GM23338 (cell line): Measurements from ENCODE around the gene DBH. TPM values are rescaled to one million over a fixed set of nuclear protein-coding genes. Genes with fewer than 3 reads are reported as not detected.
A peak's percentile ranks its signal among the peaks of the same experiment; 100 is the strongest.

ENCODE experiments used
- ATAC-seq: fragments of 200-7000 bp; cut with Tn5 transposase; 3 replicates; pipeline ENCODE4 v1.9.1; 2020
- DNase-seq: peaks from one replicate; pipeline ENCODE4 v3.0.0-alpha.2; 2015; ENCODE audit warnings: low spot score
- H2AFZ ChIP-seq: fragments of 200-600 bp; sonication (generic); 2 replicates; pipeline ENCODE4 v1.8.0; 2016; ENCODE audit warnings: antibody characterized with exemption, mild to moderate bottlenecking, moderate library complexity
- H3F3A ChIP-seq: fragments of 200-600 bp; sonication (generic); replicated peaks from 2 replicates; pipeline ENCODE4 v1.8.0; 2017; ENCODE audit warnings: antibody characterized with exemption, mixed run types, low read depth
- H3K27ac ChIP-seq: fragments of 200-600 bp; sonication (generic); 2 replicates; pipeline ENCODE4 v1.6.1; 2016; ENCODE audit warnings: low read depth
- H3K27me3 ChIP-seq: fragments of 200-600 bp; sonication (generic); 2 replicates; pipeline ENCODE4 v1.8.0; 2016; ENCODE audit warnings: mild to moderate bottlenecking, mixed run types, moderate library complexity; ENCODE audit not compliant: insufficient read depth
- H3K36me3 ChIP-seq: fragments of 200-600 bp; sonication (generic); 2 replicates; pipeline ENCODE4 v1.8.0; 2016; ENCODE audit warnings: mild to moderate bottlenecking; ENCODE audit not compliant: insufficient read depth
- H3K4me1 ChIP-seq: fragments of 200-600 bp; sonication (generic); 2 replicates; pipeline ENCODE4 v1.8.0; 2016; ENCODE audit warnings: mild to moderate bottlenecking, moderate library complexity; ENCODE audit not compliant: insufficient read depth
- H3K4me2 ChIP-seq: fragments of 200-600 bp; sonication (generic); 2 replicates; pipeline ENCODE4 v1.7.1; 2017; ENCODE audit warnings: mixed run types
- H3K4me3 ChIP-seq: fragments of 200-600 bp; sonication (generic); 2 replicates; pipeline ENCODE4 v1.6.1; 2016; ENCODE audit warnings: mixed run types
- H3K79me2 ChIP-seq: fragments of 200-600 bp; sonication (generic); replicated peaks from 2 replicates; pipeline ENCODE4 v1.8.0; 2017; ENCODE audit warnings: mild to moderate bottlenecking; ENCODE audit not compliant: insufficient read depth
- H3K9me2 ChIP-seq: fragments of 200-600 bp; sonication (generic); 2 replicates; pipeline ENCODE4 v1.8.0; 2017; ENCODE audit not compliant: insufficient read depth
- H4K20me1 ChIP-seq: fragments of 200-600 bp; sonication (generic); replicated peaks from 2 replicates; pipeline ENCODE4 v1.8.0; 2017; ENCODE audit warnings: mild to moderate bottlenecking; ENCODE audit not compliant: insufficient read depth
- H3K27ac Mint-ChIP-seq: 2 replicates; pipeline ENCODE4 v1.8.0; 2020; ENCODE audit warnings: inconsistent platforms, mild to moderate bottlenecking, moderate library complexity, mixed read lengths
- H3K27me3 Mint-ChIP-seq: 3 replicates; pipeline ENCODE4 v1.8.0; 2022; ENCODE audit warnings: low read depth, mild to moderate bottlenecking, moderate library complexity, mixed read lengths, inconsistent platforms; ENCODE audit not compliant: insufficient read depth, poor library complexity
- H3K36me3 Mint-ChIP-seq: 3 replicates; pipeline ENCODE4 v1.8.0; 2021; ENCODE audit warnings: low read depth, mild to moderate bottlenecking, inconsistent platforms, moderate library complexity, mixed read lengths
- H3K4me1 Mint-ChIP-seq: 3 replicates; pipeline ENCODE4 v1.8.0; 2020; ENCODE audit warnings: mild to moderate bottlenecking, inconsistent platforms, mixed read lengths
- H3K4me3 Mint-ChIP-seq: 3 replicates; pipeline ENCODE4 v1.8.0; 2021; ENCODE audit warnings: moderate library complexity, mild to moderate bottlenecking, inconsistent platforms, mixed read lengths
- H3K9me3 Mint-ChIP-seq: 3 replicates; pipeline ENCODE4 v1.8.0; 2020; ENCODE audit warnings: moderate library complexity, mild to moderate bottlenecking, inconsistent platforms, mixed read lengths
- CREB1 ChIP-seq: fragments of 250-450 bp; sonication (Bioruptor Pico); IDR thresholded peaks from 2 replicates; pipeline ENCODE4 v1.5.0; 2020; ENCODE audit warnings: low read depth, mild to moderate bottlenecking, moderate library complexity
- ETS1 ChIP-seq: IDR thresholded peaks from 2 replicates; pipeline ENCODE4 v1.6.1; 2016; ENCODE audit warnings: antibody characterized with exemption
- EZH2 ChIP-seq: fragments of 200-600 bp; sonication (generic); IDR thresholded peaks from one replicate; pipeline ENCODE4 v1.8.0; 2017; ENCODE audit warnings: antibody characterized with exemption, mild to moderate bottlenecking, low read depth; ENCODE audit not compliant: unreplicated experiment
- EZH2phosphoT487 ChIP-seq: fragments of 200-600 bp; sonication (generic); IDR thresholded peaks from one replicate; pipeline ENCODE4 v1.8.1; 2018; ENCODE audit warnings: antibody characterized with exemption; ENCODE audit not compliant: unreplicated experiment
- JUNB ChIP-seq: IDR thresholded peaks from one replicate; pipeline ENCODE4 v1.6.1; 2016; ENCODE audit warnings: antibody characterized with exemption; ENCODE audit not compliant: unreplicated experiment
- NANOG ChIP-seq: IDR thresholded peaks from 2 replicates; pipeline ENCODE4 v1.6.1; 2016; ENCODE audit warnings: antibody characterized with exemption, borderline replicate concordance
- POLR2AphosphoS5 ChIP-seq: IDR thresholded peaks from 2 replicates; pipeline ENCODE4 v1.6.1; 2016; ENCODE audit warnings: antibody characterized with exemption, low read depth
- REST ChIP-seq: IDR thresholded peaks from one replicate; pipeline ENCODE4 v1.6.1; 2018; ENCODE audit warnings: antibody characterized with exemption; ENCODE audit not compliant: unreplicated experiment
- STAT1 ChIP-seq: IDR thresholded peaks from one replicate; pipeline ENCODE4 v1.6.1; 2016; ENCODE audit warnings: antibody characterized with exemption; ENCODE audit not compliant: unreplicated experiment
- ZNF114 ChIP-seq: fragments of 250-450 bp; sonication (Bioruptor Pico); IDR thresholded peaks from 2 replicates; pipeline ENCODE4 v1.5.0; 2020; ENCODE audit warnings: mild to moderate bottlenecking, moderate library complexity
- ZNF462 ChIP-seq: fragments of 250-450 bp; sonication (Bioruptor Pico); IDR thresholded peaks from 2 replicates; pipeline ENCODE4 v1.5.0; 2020; ENCODE audit warnings: mild to moderate bottlenecking, moderate library complexity
- polyA plus RNA-seq: library from polyadenylated mRNA; unstranded; fragments of >200 nt; fragmentation: Nextera tagmentation; extraction: Ambion mirVana; gene quantifications from 2 replicates; pipeline ENCODE4 v1.2.1, GENCODE V29; 2016
- total RNA-seq: library from RNA; depleted of rRNA; stranded (reverse); fragments of >200 nt; shearing (Covaris generic); gene quantifications from 2 replicates; pipeline ENCODE4 v1.2.3, GENCODE V29; 2014

DBH gene
- total and polyA plus RNA-seq, 2 experiments from 2014 or later, result 0.08 to 0.24 TPM

- TF ChIP-seq REST (no peak), STAT1 (no peak)
Measured at GRCh38 chr9:133607976-133608375, 28.2 kb upstream of the DBH start (continued).

- peaks cover 17% of the 10 kb centered on the region for H3K27me3 Mint-ChIP-seq
- H3K4me3 Mint-ChIP-seq, result peak overlapping the region; percentile 58
- H3K9me3 Mint-ChIP-seq, result no peaks in the 10 kb centered on the region
- H3K36me3 ChIP-seq, result no peaks in the 10 kb centered on the region
- H4K20me1 ChIP-seq, result no peaks in the 10 kb centered on the region
- H3K4me1 ChIP-seq, result no peaks in the 10 kb centered on the region; the same call in 1 of the 2 replicates
- H3K9me2 ChIP-seq, result no peaks in the 10 kb centered on the region
- ATAC-seq (no peak), DNase-seq (no peak)
- peaks cover 15% of the 10 kb centered on the region for H3K27me3 ChIP-seq
- H3K4me1 Mint-ChIP-seq, result peaks cover 15% of the 10 kb centered on the region
- H3K79me2 ChIP-seq, result no peaks in the 10 kb centered on the region
- H3K4me3 ChIP-seq, result peak overlapping the region; percentile 46; the same call in 1 of the 2 replicates
- no peak overlapping the region for H3K27ac ChIP-seq
- no peaks in the 10 kb centered on the region for H3F3A ChIP-seq
- H3K36me3 Mint-ChIP-seq, result no peaks in the 10 kb centered on the region
- H3K4me2 ChIP-seq, result peak overlapping the region; percentile 66; the same call in 1 of the 2 replicates
- 0 out of 2 replicates have a peak overlapping the region, but pooled peaks have one; percentile 43 for H2AFZ ChIP-seq
- no peak overlapping the region for H3K27ac Mint-ChIP-seq
- no peak for TF ChIP-seq REST
- TF ChIP-seq JUNB, result no peak
- no peak for TF ChIP-seq CREB1
- TF ChIP-seq NANOG, result no peak
- TF ChIP-seq ZNF462 (CRISPR knock-in tag), result no peak
- TF ChIP-seq ZNF114, result no peak
- TF ChIP-seq EZH2, result no peak
- no peak for TF ChIP-seq ETS1
- TF ChIP-seq POLR2AphosphoS5, result no peak
- TF ChIP-seq EZH2phosphoT487, result no peak
Measured at GRCh38 chr9:133608382-133608781, 27.8 kb upstream of the DBH start.
